Measurements from ENCODE around the gene LPIN1. TPM values are rescaled to one million over a fixed set of nuclear protein-coding genes. Genes with fewer than 3 reads are reported as not detected.

The LPIN1 gene
- total RNA-seq, 2 donors from 2014 or later = 15.0 to 47.5 TPM

DNA sequence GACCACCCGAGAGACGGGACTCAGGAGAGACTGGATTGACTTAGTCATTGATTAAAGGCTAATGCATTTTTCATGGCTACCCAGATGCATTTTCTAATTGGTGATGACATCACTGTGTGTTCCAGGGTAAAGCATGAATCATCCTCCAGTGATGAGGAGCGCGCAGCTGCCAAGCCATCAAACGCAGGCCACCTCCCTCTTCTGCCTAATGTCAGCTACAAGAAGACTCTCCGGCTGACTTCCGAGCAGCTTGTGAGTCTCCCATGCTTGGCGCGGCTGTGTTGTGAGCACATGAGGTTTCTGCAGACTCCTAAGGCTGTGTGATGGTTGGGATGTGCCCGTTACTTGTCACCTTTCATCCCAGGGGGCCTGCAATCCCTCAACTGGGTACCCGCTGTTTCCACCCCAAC lies 56.4 kb downstream of the LPIN1 start:
- DNase-seq (no peak), ATAC-seq (no peak)
- no peak overlapping the region for H3K27ac ChIP-seq
- TF ChIP-seq POLR2A (IDR thresholded peaks at IDR 0.05) = no peak
- TF ChIP-seq, protein P1, sequence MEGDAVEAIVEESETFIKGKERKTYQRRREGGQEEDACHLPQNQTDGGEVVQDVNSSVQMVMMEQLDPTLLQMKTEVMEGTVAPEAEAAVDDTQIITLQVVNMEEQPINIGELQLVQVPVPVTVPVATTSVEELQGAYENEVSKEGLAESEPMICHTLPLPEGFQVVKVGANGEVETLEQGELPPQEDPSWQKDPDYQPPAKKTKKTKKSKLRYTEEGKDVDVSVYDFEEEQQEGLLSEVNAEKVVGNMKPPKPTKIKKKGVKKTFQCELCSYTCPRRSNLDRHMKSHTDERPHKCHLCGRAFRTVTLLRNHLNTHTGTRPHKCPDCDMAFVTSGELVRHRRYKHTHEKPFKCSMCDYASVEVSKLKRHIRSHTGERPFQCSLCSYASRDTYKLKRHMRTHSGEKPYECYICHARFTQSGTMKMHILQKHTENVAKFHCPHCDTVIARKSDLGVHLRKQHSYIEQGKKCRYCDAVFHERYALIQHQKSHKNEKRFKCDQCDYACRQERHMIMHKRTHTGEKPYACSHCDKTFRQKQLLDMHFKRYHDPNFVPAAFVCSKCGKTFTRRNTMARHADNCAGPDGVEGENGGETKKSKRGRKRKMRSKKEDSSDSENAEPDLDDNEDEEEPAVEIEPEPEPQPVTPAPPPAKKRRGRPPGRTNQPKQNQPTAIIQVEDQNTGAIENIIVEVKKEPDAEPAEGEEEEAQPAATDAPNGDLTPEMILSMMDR (IDR thresholded peaks at IDR 0.05) = no peak
- WGBS, 2 donors = 91 to 94% methylated on average over 11 of the region's 11 CpGs
- H3K36me3 ChIP-seq (replicated peaks in 1 of 2; ENCODE audit: insufficient read depth in 1 of 2, low read depth in 2 of 2) = peaks cover 0 to 25% of the 10 kb centered on the region in 2 donors
- no peaks in the 10 kb centered on the region for H3K4me1 ChIP-seq
- H3K9me3 ChIP-seq = no peaks in the 10 kb centered on the region
- H3K4me3 ChIP-seq = no peak overlapping the region
- no peaks in the 10 kb centered on the region for H3K27me3 ChIP-seq
- intact Hi-C loops (cut with DNase I) = no loop called here

GRCh38 chr2:11805024-11805423 lies 58.6 kb downstream of the LPIN1 start:
- intact Hi-C loops (cut with DNase I) = no loop called here
- TF ChIP-seq, protein P1 (IDR thresholded peaks at IDR 0.05) = no peak
- no peak for TF ChIP-seq POLR2A (IDR thresholded peaks at IDR 0.05)
- 93 to 94% methylated on average over 6 of the region's 6 CpGs for WGBS, 2 donors

GRCh38 chr2:11805920-11806319 lies 59.5 kb downstream of the LPIN1 start:
- no peak for DNase-seq

More at GRCh38 chr2:11805024-11805423, 58.6 kb downstream of the LPIN1 start:
- ATAC-seq (no peak), DNase-seq (no peak)
- H3K27me3 ChIP-seq = no peaks in the 10 kb centered on the region
- no peak overlapping the region for H3K27ac ChIP-seq
- no peaks in the 10 kb centered on the region for H3K4me1 ChIP-seq
- H3K36me3 ChIP-seq (replicated peaks in 1 of 2; ENCODE audit: insufficient read depth in 1 of 2, low read depth in 2 of 2) = peaks cover 0 to 20% of the 10 kb centered on the region in 2 donors
- H3K4me3 ChIP-seq = no peak overlapping the region
- H3K9me3 ChIP-seq = no peaks in the 10 kb centered on the region

GRCh38 chr2:11807156-11808015 lies 61.0 kb downstream of the LPIN1 start:
- WGBS, 2 donors = 86 to 88% methylated on average over 9 to 11 of the region's 11 CpGs
- H3K27ac ChIP-seq = no peak overlapping the region
- H3K4me3 ChIP-seq = no peak overlapping the region
- H3K9me3 ChIP-seq = no peaks in the 10 kb centered on the region
- DNase-seq (no peak), ATAC-seq (no peak)
- TF ChIP-seq POLR2A (IDR thresholded peaks at IDR 0.05) = no peak
- TF ChIP-seq, protein P1 (IDR thresholded peaks at IDR 0.05) = no peak
- peaks cover 0 to 20% of the 10 kb centered on the region in 2 donors for H3K36me3 ChIP-seq (replicated peaks in 1 of 2; ENCODE audit: insufficient read depth in 1 of 2, low read depth in 2 of 2)
- H3K27me3 ChIP-seq = no peaks in the 10 kb centered on the region
- intact Hi-C loops (cut with DNase I) = no loop called here
- H3K4me1 ChIP-seq = no peaks in the 10 kb centered on the region

More at GRCh38 chr2:11805920-11806319, 59.5 kb downstream of the LPIN1 start:
- H3K27ac ChIP-seq = no peak overlapping the region
- intact Hi-C loops (cut with DNase I) = no loop called here
- H3K27me3 ChIP-seq = no peaks in the 10 kb centered on the region
- peaks cover 0 to 20% of the 10 kb centered on the region in 2 donors for H3K36me3 ChIP-seq (replicated peaks in 1 of 2; ENCODE audit: insufficient read depth in 1 of 2, low read depth in 2 of 2)
- TF ChIP-seq POLR2A (IDR thresholded peaks at IDR 0.05) = no peak
- TF ChIP-seq, protein P1 (IDR thresholded peaks at IDR 0.05) = no peak
- no peak overlapping the region for H3K4me3 ChIP-seq
- no peaks in the 10 kb centered on the region for H3K9me3 ChIP-seq
- no peaks in the 10 kb centered on the region for H3K4me1 ChIP-seq
- ATAC-seq = no peak
- 88 to 91% methylated on average over 4 to 6 of the region's 6 CpGs for WGBS, 2 donors
